ENCODE data around the gene PRDM16. TPM values are rescaled to one million over a fixed set of nuclear protein-coding genes. Genes with fewer than 3 reads are reported as not detected.

PRDM16 gene
- total and polyA plus RNA-seq, 2 of the 13 experiments (the other 11 are each of a cell fraction or from before 2014, with no cell fraction given), result 0.15 to 0.81 TPM

GRCh38 chr1:3082051-3082450 is 13.0 kb downstream of the PRDM16 start:
- H3K9me3 ChIP-seq (ENCODE audit: low read length), result no peaks in the 10 kb centered on the region
- intact Hi-C loops (cut with micrococcal nuclease; ENCODE audit: unreplicated experiment), result no loop called here
- in situ Hi-C loops (cut with HindIII; ENCODE audit: extremely low pct_ligation_motif_present, low pct_unique_long_range_greater_than_20kb), result no loop called here
- no peaks in the 10 kb centered on the region for H3K79me2 ChIP-seq (ENCODE audit: insufficient read depth, low read length)
- no TSS peak for BruUV-seq (replicated peaks)
- no peak for DNase-seq (ENCODE audit: low spot score)
- H3K4me3 ChIP-seq (replicated peaks in 1 of 3; ENCODE audit: insufficient read depth in 1 of 3, low read depth in 2 of 3, low read length in 3 of 3), result no peak overlapping the region
- 17% methylated on average over 4 of the region's 8 CpGs for WGBS (ENCODE audit: low lambda C conversion rate)
- H3K9ac ChIP-seq (ENCODE audit: insufficient read depth, low read depth, low read length), result no peak overlapping the region
- H3K27ac ChIP-seq (ENCODE audit: extremely low read length, insufficient read depth, low read length), result no peak overlapping the region
- no peaks in the 10 kb centered on the region for H4K20me1 ChIP-seq (ENCODE audit: insufficient read depth, low read length)
- FAIRE-seq, result no peak
- no peaks in the 10 kb centered on the region for H3K36me3 ChIP-seq (replicated peaks in 1 of 2; ENCODE audit: control insufficient read depth in 1 of 2, insufficient read depth in 2 of 2, low read length in 2 of 2)
- ATAC-seq, result no peak
- no peak overlapping the region for H3K4me2 ChIP-seq (ENCODE audit: low read depth, low read length)
- ChIA-PET CTCF (ENCODE audit: low intra/inter-chr PET ratio, low total read pairs) (no interaction called here), POLR2A (no interaction called here)
- H3K4me1 ChIP-seq (ENCODE audit: insufficient read depth, low read length), result no peaks in the 10 kb centered on the region
- no peak overlapping the region for H2AFZ ChIP-seq (ENCODE audit: low read length)
- peaks cover 8 to 11% of the 10 kb centered on the region in 2 experiments; a peak in 4 of 5 replicates for H3K27me3 ChIP-seq (ENCODE audit: control insufficient read depth in 1 of 2, insufficient read depth in 2 of 2, low read length in 2 of 2)
- no peak for TF ChIP-seq ZNF225 (CRISPR knock-in tag; IDR thresholded peaks at IDR 0.05)
- TF ChIP-seq IRF2 (CRISPR knock-in tag; IDR thresholded peaks at IDR 0.05), result no peak
- no peak for TF ChIP-seq STAG1 (CRISPR knock-in tag; IDR thresholded peaks at IDR 0.05)
- no peak for TF ChIP-seq NPAS2 (CRISPR knock-in tag; IDR thresholded peaks at IDR 0.05; ENCODE audit: borderline replicate concordance)
- no peak for TF ChIP-seq ZNF253 (CRISPR knock-in tag; IDR thresholded peaks at IDR 0.05; ENCODE audit: borderline replicate concordance)
- TF ChIP-seq ZFP90 (CRISPR knock-in tag; IDR thresholded peaks at IDR 0.05; ENCODE audit: borderline replicate concordance), result no peak
- no peak for TF ChIP-seq ZSCAN25 (CRISPR knock-in tag; IDR thresholded peaks at IDR 0.05)
- no peak for TF ChIP-seq RBM39 (IDR thresholded peaks at IDR 0.05; ENCODE audit: low read depth, low read length, poor library complexity, severe bottlenecking)
- no peak for TF ChIP-seq SMARCE1 (IDR thresholded peaks at IDR 0.05; ENCODE audit: borderline replicate concordance)
- TF ChIP-seq ZNF503 (CRISPR knock-in tag; IDR thresholded peaks at IDR 0.05), result no peak
- TF ChIP-seq ZNF513 (CRISPR knock-in tag; conservative IDR thresholded peaks at IDR 0.05), result no peak
- TF ChIP-seq XRCC5 (optimal IDR thresholded peaks at IDR 0.05; ENCODE audit: low read length), result no peak
- no peak for TF ChIP-seq ZNF343 (CRISPR knock-in tag; IDR thresholded peaks at IDR 0.05)
- TF ChIP-seq ZNF646 (CRISPR knock-in tag; IDR thresholded peaks at IDR 0.05), result no peak
- TF ChIP-seq RCOR2 (CRISPR knock-in tag; IDR thresholded peaks at IDR 0.05), result no peak
- no peak for TF ChIP-seq RAD21 (CRISPR knock-in tag; IDR thresholded peaks at IDR 0.05)
- TF ChIP-seq ZNF496 (CRISPR knock-in tag; IDR thresholded peaks at IDR 0.05; ENCODE audit: insufficient replicate concordance), result no peak
